ENCODE data around the gene LRRN3. TPM values are rescaled to one million over a fixed set of nuclear protein-coding genes. Genes with fewer than 3 reads are reported as not detected.

The LRRN3 gene
- total and polyA plus RNA-seq, 2 of the 4 experiments (the other 2 are of a cell fraction), result 6.9 to 15.2 TPM

GRCh38 chr7:111098011-111098925, 7.3 kb downstream of the LRRN3 start:
- no TSS peak for BruUV-seq (replicated peaks)
- no peak overlapping the region for H4K5ac ChIP-seq (ENCODE audit: low read depth, low read length)
- no peak overlapping the region for H3K27ac ChIP-seq (ENCODE audit: insufficient read depth, low read length)
- no peak overlapping the region for H3K18ac ChIP-seq (ENCODE audit: low read depth, low read length)
- no peak overlapping the region for H3K4ac ChIP-seq (ENCODE audit: low read depth, low read length)
- DNase-seq (peak; percentile 58), ATAC-seq (ENCODE audit: low read depth) (peak; percentile 70)
- no peak overlapping the region for H3K23ac ChIP-seq (ENCODE audit: low read depth, low read length)
- peak overlapping the region; percentile 47; the same call in 1 of the 2 replicates for H3K4me2 ChIP-seq (ENCODE audit: low read depth, low read length)
- H3K4me3 ChIP-seq (ENCODE audit: insufficient read depth, low read depth, low read length), result no peak overlapping the region
- peak overlapping the region; percentile 13 for H2BK5ac ChIP-seq (ENCODE audit: low read depth, low read length, poor library complexity, severe bottlenecking)
- no peak overlapping the region for H3K56ac ChIP-seq (ENCODE audit: extremely low read depth, insufficient read depth, low read length)
- no peak overlapping the region for H2BK15ac ChIP-seq (ENCODE audit: low read depth, low read length)
- dilution Hi-C loops (cut with HindIII; ENCODE audit: low sequenced_read_pairs, unreplicated experiment), result no loop called here
- no peak for TF ChIP-seq CEBPB (IDR thresholded peaks at IDR 0.05; ENCODE audit: low read depth, low read length)
- TF ChIP-seq BHLHE40 (IDR thresholded peaks at IDR 0.05; ENCODE audit: low read depth, low read length), result no peak
- TF ChIP-seq, protein P1, sequence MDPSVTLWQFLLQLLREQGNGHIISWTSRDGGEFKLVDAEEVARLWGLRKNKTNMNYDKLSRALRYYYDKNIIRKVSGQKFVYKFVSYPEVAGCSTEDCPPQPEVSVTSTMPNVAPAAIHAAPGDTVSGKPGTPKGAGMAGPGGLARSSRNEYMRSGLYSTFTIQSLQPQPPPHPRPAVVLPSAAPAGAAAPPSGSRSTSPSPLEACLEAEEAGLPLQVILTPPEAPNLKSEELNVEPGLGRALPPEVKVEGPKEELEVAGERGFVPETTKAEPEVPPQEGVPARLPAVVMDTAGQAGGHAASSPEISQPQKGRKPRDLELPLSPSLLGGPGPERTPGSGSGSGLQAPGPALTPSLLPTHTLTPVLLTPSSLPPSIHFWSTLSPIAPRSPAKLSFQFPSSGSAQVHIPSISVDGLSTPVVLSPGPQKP (IDR thresholded peaks at IDR 0.05; ENCODE audit: borderline replicate concordance, low read depth, low read length), result no peak
- no peak for TF ChIP-seq MAFK (IDR thresholded peaks at IDR 0.05; ENCODE audit: low read depth, low read length)
- TF ChIP-seq USF2 (IDR thresholded peaks at IDR 0.05; ENCODE audit: low read depth, low read length), result no peak
- TF ChIP-seq CTCF (conservative IDR thresholded peaks at IDR 0.05; ENCODE audit: low read depth, low read length), result peak; percentile 65
- TF ChIP-seq SMC3 (IDR thresholded peaks at IDR 0.05; ENCODE audit: low read depth, low read length), result peak; percentile 46
- TF ChIP-seq FOS (IDR thresholded peaks at IDR 0.05; ENCODE audit: low read depth, low read length), result no peak
- TF ChIP-seq RCOR1 (IDR thresholded peaks at IDR 0.05; ENCODE audit: insufficient replicate concordance, low read length), result no peak
- TF ChIP-seq NFE2L2 (IDR thresholded peaks at IDR 0.05; ENCODE audit: low read depth, low read length), result no peak
- peak; percentile 79 for TF ChIP-seq RAD21 (IDR thresholded peaks at IDR 0.05; ENCODE audit: low read length)
- no peak for TF ChIP-seq RFX5 (IDR thresholded peaks at IDR 0.05; ENCODE audit: low read depth, low read length)
- peaks cover 3% of the 10 kb centered on the region; the same call in 1 of the 2 replicates for H3K9me1 ChIP-seq (ENCODE audit: insufficient read depth, low read length)
- no peak overlapping the region for H2AK5ac ChIP-seq (ENCODE audit: low read depth, low read length)
- peak overlapping the region; percentile 63; the same call in 1 of the 2 replicates for H3K14ac ChIP-seq (replicated peaks; ENCODE audit: low read depth, low read length)
- no peak overlapping the region for H2BK120ac ChIP-seq (ENCODE audit: low read depth, low read length)
- peaks cover 5 to 14% of the 10 kb centered on the region in 2 experiments; a peak in 2 of 4 replicates for H3K79me1 ChIP-seq (ENCODE audit: low read depth in 1 of 2, low read length in 2 of 2)
- no peak overlapping the region for H3K9ac ChIP-seq (ENCODE audit: low read depth, low read length)
- H2AFZ ChIP-seq (replicated peaks; ENCODE audit: low read length, poor library complexity), result no peak overlapping the region
- no CpG with 5 or more reads among the region's 10 CpGs for WGBS, 2 experiments (ENCODE audit: extremely low coverage in 2 of 2, insufficient read length in 1 of 2)
- no peaks in the 10 kb centered on the region for H3K4me1 ChIP-seq (ENCODE audit: control insufficient read depth, insufficient read depth, low read length)
- no peaks in the 10 kb centered on the region for H4K20me1 ChIP-seq (ENCODE audit: insufficient read depth, low read length)
- H2AK9ac ChIP-seq (replicated peaks; ENCODE audit: low read depth, low read length, poor library complexity), result no peak overlapping the region
- H2BK20ac ChIP-seq (ENCODE audit: low read depth, low read length), result no peak overlapping the region; the same call in 1 of the 2 replicates
- in situ Hi-C loops (cut with MboI; ENCODE audit: low sequenced_read_pairs), result loop anchor here (10.0 kb wide), 1 partner anchor 637 kb away; no protein-coding TSS in a partner anchor
- POLR2A ChIA-PET (ENCODE audit: unreplicated experiment), result no interaction called here
- CTCF ChIA-PET, result interaction anchor here (0.6 to 1.3 kb wide), 5 partner anchors 12 to 650 kb away, joined by 3 to 5 read pairs (median 3); no protein-coding TSS in a partner anchor
- no peaks in the 10 kb centered on the region for H3K9me3 ChIP-seq (ENCODE audit: control insufficient read depth, insufficient read depth, low read length)
- intact Hi-C loops (cut with micrococcal nuclease), result loop anchor here (1.0 to 10.0 kb wide), 3 partner anchors 563 to 1254 kb away; no protein-coding TSS in a partner anchor
- H3K36me3 ChIP-seq (ENCODE audit: control insufficient read depth, insufficient read depth, low read length), result no peaks in the 10 kb centered on the region
- peak overlapping the region in 1 of 2 experiments; percentile 49; a peak in 1 of 4 replicates for H4K8ac ChIP-seq (ENCODE audit: low read depth in 2 of 2, low read length in 2 of 2)
- no peaks in the 10 kb centered on the region for H3K27me3 ChIP-seq (ENCODE audit: control insufficient read depth, insufficient read depth, low read length)
- H4K91ac ChIP-seq (ENCODE audit: insufficient read depth, low read depth, low read length), result no peak overlapping the region
